HEK293 (cell line): Measurements from ENCODE around the gene CCBE1.

ENCODE experiments used
- ATF2 ChIP-seq: fragments of 450-650 bp; formaldehyde crosslinking; IDR thresholded peaks from 2 replicates; pipeline ENCODE4 v1.5.1; 2016; ENCODE audit warnings: missing biosample characterization, missing genetic modification characterization, low read depth
- CTCF ChIP-seq: fragments of 450-650 bp; formaldehyde crosslinking; IDR thresholded peaks from 2 replicates; pipeline ENCODE4 v1.5.1; 2016; ENCODE audit warnings: missing biosample characterization, missing genetic modification characterization
- GLIS1 ChIP-seq: fragments of 450-650 bp; formaldehyde crosslinking; IDR thresholded peaks from 2 replicates; pipeline ENCODE4 v1.5.1; 2016; ENCODE audit warnings: missing biosample characterization, missing genetic modification characterization
- ZNF280D ChIP-seq: fragments of 450-650 bp; formaldehyde crosslinking; IDR thresholded peaks from 2 replicates; pipeline ENCODE4 v1.5.1; 2016; ENCODE audit warnings: missing biosample characterization, missing genetic modification characterization
- ZNF76 ChIP-seq: fragments of 450-650 bp; formaldehyde crosslinking; IDR thresholded peaks from 2 replicates; pipeline ENCODE4; 2016; ENCODE audit warnings: low read depth, missing biosample characterization, missing genetic modification characterization, borderline replicate concordance

- no peak for TF ChIP-seq ZNF280D (tag by site-specific recombination)
- no peak for TF ChIP-seq GLIS1 (tag by site-specific recombination)
- TF ChIP-seq ATF2: no peak
- no peak for TF ChIP-seq CTCF
- TF ChIP-seq ZNF76 (tag by site-specific recombination): no peak
These were observed 312.0 kb downstream of the CCBE1 start for GRCh38 chr18:59385191-59385590.
